ENCODE data around the gene PIK3R1.

- TF ChIP-seq CTCF (conservative IDR thresholded peaks at IDR 0.05; ENCODE audit: low read depth, low read length): peak; percentile 57
- no peak for TF ChIP-seq EZH2 (IDR thresholded peaks at IDR 0.05; ENCODE audit: low read length, unreplicated experiment)
These were observed 70.5 kb downstream of the PIK3R1 start for GRCh38 chr5:68285851-68286611.

All from PC-3 (cell line).